Activated CD8-positive, alpha-beta T cell treated with anti-CD3 and anti-CD28 coated beads for 36 hours (primary cell): ENCODE results near the gene ABCA13. TPM values are rescaled to one million over a fixed set of nuclear protein-coding genes. Genes with fewer than 3 reads are reported as not detected.

Source experiments
- ATAC-seq: fragments of 200-7000 bp; cut with Tn5 transposase; one replicate; pipeline ENCODE4 v1.10.0; 2021; ENCODE audit warnings: mild to moderate bottlenecking, moderate library complexity
- CTCF ChIA-PET: fragments of 350-600 bp; sonication (Branson Sonifier 250); formaldehyde crosslinking; loops from one replicate; lab custom pipeline; 2021; ENCODE audit warnings: antibody characterized with exemption; lab: Charles Lee
- POLR2A ChIA-PET: fragments of 350-600 bp; sonication (Branson Sonifier 250); formaldehyde crosslinking; loops from one replicate; lab custom pipeline; 2021; ENCODE audit warnings: antibody characterized with exemption; lab: Charles Lee
- DNase-seq: peaks from one replicate; pipeline ENCODE4 v3.0.0-alpha.2; 2020
- H3K27ac Mint-ChIP-seq: one replicate; pipeline ENCODE4 v1.8.0; 2021; ENCODE audit warnings: mild to moderate bottlenecking, mixed read lengths
- H3K27me3 Mint-ChIP-seq: one replicate; pipeline ENCODE4 v1.8.0; 2021; ENCODE audit warnings: mixed read lengths
- H3K36me3 Mint-ChIP-seq: one replicate; pipeline ENCODE4 v1.8.0; 2021; ENCODE audit warnings: low read depth, mixed read lengths
- H3K4me1 Mint-ChIP-seq: one replicate; pipeline ENCODE4 v1.8.0; 2021; ENCODE audit warnings: low read depth, mixed read lengths
- H3K4me3 Mint-ChIP-seq: one replicate; pipeline ENCODE4 v1.8.0; 2021; ENCODE audit warnings: mild to moderate bottlenecking, moderate library complexity, mixed read lengths
- H3K9me3 Mint-ChIP-seq: one replicate; pipeline ENCODE4 v1.8.0; 2021; ENCODE audit warnings: mixed read lengths
- CTCF ChIP-seq: fragments of 200-600 bp; IDR thresholded peaks from one replicate; pipeline ENCODE4 v1.8.0; 2022; ENCODE audit warnings: antibody characterized with exemption, mild to moderate bottlenecking
- intact Hi-C: fragments of 100-400 bp; cut with micrococcal nuclease; formaldehyde crosslinking; loops from one replicate; pipeline ENCODE4 v1.10.0; 2022
- total RNA-seq, 2 experiments: library from RNA; stranded (reverse); gene quantifications; one replicate each; pipeline ENCODE4 v1.2.3, GENCODE V29; 2021

The ABCA13 gene
- total RNA-seq, 2 experiments from 2014 or later = not detected

DNA sequence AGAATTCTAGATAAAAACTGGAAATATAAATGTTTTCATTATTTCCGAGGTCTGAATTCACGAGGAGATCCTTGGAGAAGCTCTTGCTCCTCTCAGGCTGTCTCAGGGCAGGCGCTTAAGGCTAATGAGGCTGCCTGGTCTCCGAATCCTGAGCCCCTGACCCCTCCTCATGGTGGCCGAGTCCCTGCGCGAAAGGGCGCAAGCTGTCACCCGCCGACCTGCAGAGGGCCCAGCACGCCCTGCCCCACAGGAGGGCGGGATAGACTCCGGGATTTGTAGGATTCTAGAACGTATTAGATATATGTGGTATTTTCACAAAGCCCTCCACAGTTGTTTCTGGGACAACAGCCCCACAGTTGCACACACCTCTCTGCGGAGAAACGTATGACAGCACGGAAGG lies 284.1 kb downstream of the ABCA13 start:
- CTCF ChIA-PET = no interaction called here

GRCh38 chr7:48458701-48459524 lies 287.7 kb downstream of the ABCA13 start:
- no peaks in the 10 kb centered on the region for H3K36me3 Mint-ChIP-seq
- POLR2A ChIA-PET = no interaction called here
- no peak overlapping the region for H3K27ac Mint-ChIP-seq
- CTCF ChIA-PET = no interaction called here
- DNase-seq (no peak), ATAC-seq (no peak)
- H3K27me3 Mint-ChIP-seq = no peaks in the 10 kb centered on the region
- no peaks in the 10 kb centered on the region for H3K9me3 Mint-ChIP-seq
- H3K4me3 Mint-ChIP-seq = no peak overlapping the region
- TF ChIP-seq CTCF = no peak
- intact Hi-C loops = no loop called here
- H3K4me1 Mint-ChIP-seq = no peaks in the 10 kb centered on the region

More for the DNA sequence above, 284.1 kb downstream of the ABCA13 start:
- no peak for DNase-seq
- H3K4me3 Mint-ChIP-seq = no peak overlapping the region
- no peaks in the 10 kb centered on the region for H3K9me3 Mint-ChIP-seq
- POLR2A ChIA-PET = no interaction called here
- H3K4me1 Mint-ChIP-seq = no peaks in the 10 kb centered on the region
- no peak for ATAC-seq
- H3K27ac Mint-ChIP-seq = no peak overlapping the region
- TF ChIP-seq CTCF = no peak
- no peaks in the 10 kb centered on the region for H3K27me3 Mint-ChIP-seq
- H3K36me3 Mint-ChIP-seq = no peaks in the 10 kb centered on the region
- intact Hi-C loops = no loop called here

DNA sequence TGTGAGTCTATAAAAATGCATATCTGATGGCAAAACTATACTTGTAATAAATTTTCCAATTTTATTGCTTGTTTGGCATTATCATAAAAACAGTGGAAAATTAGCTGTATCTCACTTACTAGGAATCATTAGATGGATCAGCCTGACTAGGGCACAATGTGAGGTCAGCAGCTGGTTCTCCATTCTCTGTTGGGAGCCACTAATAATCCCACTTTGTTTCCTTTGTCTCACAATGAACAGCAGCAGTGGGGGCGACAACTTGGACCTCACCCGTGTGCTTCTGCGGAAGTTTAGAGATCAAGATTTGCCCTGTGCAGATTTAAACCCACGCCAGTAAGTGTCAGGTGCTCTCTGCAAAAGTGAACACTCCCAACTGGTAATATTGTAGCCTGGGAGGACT lies 295.5 kb downstream of the ABCA13 start:
- H3K9me3 Mint-ChIP-seq = no peaks in the 10 kb centered on the region
- H3K36me3 Mint-ChIP-seq = no peaks in the 10 kb centered on the region
- H3K27ac Mint-ChIP-seq = no peak overlapping the region
- intact Hi-C loops = no loop called here
- ATAC-seq (no peak), DNase-seq (no peak)
- H3K4me1 Mint-ChIP-seq = no peaks in the 10 kb centered on the region
- ChIA-PET POLR2A (no interaction called here), CTCF (no interaction called here)
- H3K4me3 Mint-ChIP-seq = no peak overlapping the region
- no peaks in the 10 kb centered on the region for H3K27me3 Mint-ChIP-seq
- TF ChIP-seq CTCF = no peak

DNA sequence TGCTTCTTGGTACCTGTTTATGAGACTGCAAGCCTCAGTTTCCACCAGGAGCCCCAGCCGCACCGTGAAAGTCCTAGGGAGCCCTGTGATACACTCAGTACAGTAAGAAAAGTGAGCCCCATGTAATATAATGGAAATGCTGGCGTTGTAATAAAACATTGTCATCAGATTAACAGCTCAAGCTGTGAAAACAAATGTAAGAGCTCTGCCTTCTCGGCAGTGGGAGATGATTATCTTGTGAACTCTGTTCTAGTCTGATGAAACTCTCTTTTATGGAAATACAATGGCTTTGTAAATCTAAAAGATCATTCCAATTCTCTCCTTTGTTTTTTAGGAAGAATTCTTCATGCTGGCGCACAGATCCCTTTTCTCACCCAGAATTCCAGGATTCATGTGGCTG lies 299.9 kb downstream of the ABCA13 start:
- Mint-ChIP-seq H3K4me3 (no peak overlapping the region), H3K27ac (no peak overlapping the region), H3K4me1 (no peaks in the 10 kb centered on the region), H3K9me3 (no peaks in the 10 kb centered on the region), H3K27me3 (no peaks in the 10 kb centered on the region), H3K36me3 (no peaks in the 10 kb centered on the region)
- intact Hi-C loops = no loop called here
- ATAC-seq = no peak
- CTCF ChIA-PET = no interaction called here
- DNase-seq = no peak
- no peak for TF ChIP-seq CTCF
- POLR2A ChIA-PET = no interaction called here

DNA sequence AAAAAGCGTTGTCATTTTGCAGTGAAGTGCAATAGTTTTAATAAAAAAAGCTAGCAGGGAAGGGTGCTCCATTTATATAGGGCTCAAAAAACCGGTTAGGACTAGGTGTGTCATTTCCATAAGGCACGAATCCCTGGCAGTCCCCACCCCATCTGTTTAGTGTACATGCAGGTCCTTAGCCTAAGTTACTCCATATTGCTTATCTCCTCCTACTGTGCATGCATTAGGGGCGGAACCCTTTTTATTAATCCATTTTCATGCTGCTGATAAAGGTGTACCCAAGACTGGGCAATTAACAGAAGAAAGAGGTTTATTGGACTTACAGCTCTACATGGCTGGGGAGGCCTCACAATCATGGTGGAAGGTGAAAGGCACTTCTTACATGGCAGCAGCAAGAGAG lies 301.4 kb downstream of the ABCA13 start:
- intact Hi-C loops = no loop called here
- Mint-ChIP-seq H3K27ac (no peak overlapping the region), H3K36me3 (no peaks in the 10 kb centered on the region), H3K9me3 (no peaks in the 10 kb centered on the region), H3K27me3 (no peaks in the 10 kb centered on the region), H3K4me3 (no peak overlapping the region), H3K4me1 (no peaks in the 10 kb centered on the region)
- ChIA-PET POLR2A (no interaction called here), CTCF (no interaction called here)
- no peak for TF ChIP-seq CTCF
- no peak for ATAC-seq
- DNase-seq = no peak
